WTC11 (cell line): Measurements from ENCODE around the gene EFS.

ENCODE experiments used
- CDX4 ChIP-seq: fragments of 250-450 bp; sonication (Bioruptor Pico); IDR thresholded peaks from 2 replicates; pipeline ENCODE4 v1.9.0; 2021; ENCODE audit warnings: moderate library complexity, mild to moderate bottlenecking, inconsistent platforms, borderline replicate concordance
- CTCF ChIP-seq: fragments of 200-600 bp; IDR thresholded peaks from 2 replicates; pipeline ENCODE4 v1.8.0; 2022; ENCODE audit warnings: antibody characterized with exemption
- ETV6 ChIP-seq: sonication (generic); formaldehyde crosslinking; IDR thresholded peaks from 2 replicates; pipeline ENCODE4 v1.8.1; 2022; ENCODE audit warnings: mild to moderate bottlenecking, missing genetic modification reagents
- GABPB1 ChIP-seq: sonication (generic); formaldehyde crosslinking; IDR thresholded peaks from 2 replicates; pipeline ENCODE4 v1.8.1; 2023; ENCODE audit warnings: mild to moderate bottlenecking, missing genetic modification reagents
- HMGXB4 ChIP-seq: sonication (generic); formaldehyde crosslinking; IDR thresholded peaks from 2 replicates; pipeline ENCODE4 v1.8.1; 2023; ENCODE audit warnings: mild to moderate bottlenecking, moderate library complexity, missing genetic modification reagents
- KAT7 ChIP-seq: sonication (generic); formaldehyde crosslinking; IDR thresholded peaks from 2 replicates; pipeline ENCODE4 v1.8.1; 2023; ENCODE audit warnings: missing genetic modification reagents, mild to moderate bottlenecking, borderline replicate concordance
- ZNF423 ChIP-seq: fragments of 250-450 bp; sonication (Bioruptor Pico); IDR thresholded peaks from 2 replicates; pipeline ENCODE4 v2.1.2; 2022; ENCODE audit warnings: mild to moderate bottlenecking, moderate library complexity

- no peak for TF ChIP-seq HMGXB4 (CRISPR knock-in tag)
- TF ChIP-seq KAT7 (CRISPR knock-in tag), result no peak
- no peak for TF ChIP-seq CDX4
- TF ChIP-seq CTCF, result no peak
- TF ChIP-seq GABPB1 (CRISPR knock-in tag), result no peak
- TF ChIP-seq ZNF423 (CRISPR knock-in tag), result no peak
- TF ChIP-seq ETV6, result no peak
These were observed 24.4 kb upstream of the EFS start for GRCh38 chr14:23389396-23389795.
